ELR (cell line): ENCODE results near the gene CERT1.
"Not testable (repeated sequence)": the region's sequence is repeated elsewhere in the genome, so short reads cannot be mapped to it uniquely, and the experiment has no call there.

Experiments used
- DNase-seq: peaks from one replicate; pipeline ENCODE4 v3.0.0-alpha.2; 2015; ENCODE audit warnings: low read depth

CERT1 gene, protein sequence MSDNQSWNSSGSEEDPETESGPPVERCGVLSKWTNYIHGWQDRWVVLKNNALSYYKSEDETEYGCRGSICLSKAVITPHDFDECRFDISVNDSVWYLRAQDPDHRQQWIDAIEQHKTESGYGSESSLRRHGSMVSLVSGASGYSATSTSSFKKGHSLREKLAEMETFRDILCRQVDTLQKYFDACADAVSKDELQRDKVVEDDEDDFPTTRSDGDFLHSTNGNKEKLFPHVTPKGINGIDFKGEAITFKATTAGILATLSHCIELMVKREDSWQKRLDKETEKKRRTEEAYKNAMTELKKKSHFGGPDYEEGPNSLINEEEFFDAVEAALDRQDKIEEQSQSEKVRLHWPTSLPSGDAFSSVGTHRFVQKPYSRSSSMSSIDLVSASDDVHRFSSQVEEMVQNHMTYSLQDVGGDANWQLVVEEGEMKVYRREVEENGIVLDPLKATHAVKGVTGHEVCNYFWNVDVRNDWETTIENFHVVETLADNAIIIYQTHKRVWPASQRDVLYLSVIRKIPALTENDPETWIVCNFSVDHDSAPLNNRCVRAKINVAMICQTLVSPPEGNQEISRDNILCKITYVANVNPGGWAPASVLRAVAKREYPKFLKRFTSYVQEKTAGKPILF

DNA sequence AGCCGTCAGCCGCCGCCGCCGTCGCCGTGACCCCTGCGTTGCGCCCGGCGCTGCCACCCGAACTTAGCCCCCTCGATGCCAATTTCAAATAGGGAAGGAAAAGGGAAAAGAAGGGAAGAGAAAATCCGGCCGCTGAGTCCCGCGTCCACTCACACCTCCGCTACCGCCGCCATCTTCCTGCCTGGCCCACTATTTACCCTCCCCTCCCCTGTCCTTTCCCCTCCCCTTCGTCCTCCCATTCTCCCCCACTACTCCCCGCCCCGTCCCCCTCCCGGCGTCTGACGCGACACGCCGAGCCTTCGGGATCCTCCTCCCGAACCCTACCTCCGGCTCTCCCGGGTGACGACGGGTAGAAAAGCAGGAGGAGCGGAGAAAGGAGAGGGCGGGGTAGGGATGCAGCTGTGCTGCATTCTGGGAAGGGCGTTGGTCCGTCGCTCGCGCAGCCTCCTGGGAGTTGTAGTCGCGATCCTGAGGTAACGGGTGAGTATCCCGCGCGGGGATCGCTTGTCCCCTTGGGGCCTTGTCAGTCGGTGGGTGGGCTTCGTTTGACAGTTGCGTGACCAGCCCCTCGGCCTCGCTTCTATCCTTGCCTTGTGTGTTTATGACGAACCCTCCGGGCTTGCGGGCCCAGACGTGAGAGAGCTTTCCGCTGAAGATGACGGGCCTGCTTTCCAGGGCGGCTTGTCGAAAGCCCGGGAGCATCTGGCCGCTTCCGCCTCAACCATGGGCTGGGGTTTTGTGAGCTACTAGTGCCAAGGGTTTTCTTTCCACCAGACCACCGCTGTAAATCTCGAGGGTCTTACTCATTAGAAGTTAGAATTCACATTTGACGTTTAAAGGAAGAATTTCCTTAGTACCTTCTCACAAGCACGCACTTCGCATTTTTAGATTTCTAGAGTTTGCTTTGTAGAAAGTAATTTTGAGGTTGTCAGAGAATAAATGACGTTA lies at the start of gene CERT1, which contains the start of gene POLK:
CERT1 (minus strand) TSS at position 195 of the 948 bp plus-strand sequence. CDS start 422 bp downstream, outside the sequence.
POLK (plus strand) TSS at position 457 of the 948 bp plus-strand sequence.
- peak; percentile 99 for DNase-seq

GRCh38 chr5:75560655-75561054 lies 49.2 kb upstream of the CERT1 start:
- DNase-seq, result not testable (repeated sequence)

GRCh38 chr5:75558981-75559632 lies 47.7 kb upstream of the CERT1 start:
- no peak for DNase-seq

DNA sequence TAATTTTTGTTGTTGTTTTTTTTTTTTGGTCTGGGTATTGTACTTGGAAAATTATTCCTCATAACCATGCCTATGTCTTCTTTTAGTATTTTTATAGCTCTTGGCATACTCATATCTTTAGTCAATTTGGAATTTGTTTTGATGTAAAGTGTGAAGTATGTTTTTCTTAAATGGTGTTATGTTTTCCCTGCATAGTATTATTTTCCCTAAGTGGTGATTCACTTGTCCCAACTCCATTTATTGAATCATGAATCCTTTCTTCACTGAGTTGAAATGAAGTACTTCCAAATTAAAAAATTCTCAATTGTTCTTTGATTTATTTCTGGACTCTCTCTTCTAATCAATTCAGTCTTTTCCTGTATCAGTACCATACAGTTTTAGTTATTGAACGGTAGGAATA lies 46.8 kb upstream of the CERT1 start:
- DNase-seq, result no peak

DNA sequence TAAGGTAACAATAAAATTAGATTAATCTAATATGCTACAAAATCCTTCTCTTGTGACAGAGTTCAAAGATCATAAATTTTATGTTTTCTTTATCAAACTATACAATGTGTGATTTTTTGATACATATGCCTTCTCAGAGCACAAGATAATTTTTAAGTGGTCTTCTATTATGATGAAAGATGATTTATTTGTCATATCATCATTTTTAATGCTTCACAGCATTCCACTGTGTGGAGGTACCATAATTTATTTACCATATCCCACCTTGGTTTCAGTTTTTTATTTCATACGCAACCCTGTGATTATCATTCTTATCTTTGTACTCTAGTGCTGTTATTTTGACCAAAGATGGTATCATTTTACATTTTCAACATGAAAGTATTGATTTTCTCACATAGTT lies 41.9 kb upstream of the CERT1 start:
- no peak for DNase-seq

DNA sequence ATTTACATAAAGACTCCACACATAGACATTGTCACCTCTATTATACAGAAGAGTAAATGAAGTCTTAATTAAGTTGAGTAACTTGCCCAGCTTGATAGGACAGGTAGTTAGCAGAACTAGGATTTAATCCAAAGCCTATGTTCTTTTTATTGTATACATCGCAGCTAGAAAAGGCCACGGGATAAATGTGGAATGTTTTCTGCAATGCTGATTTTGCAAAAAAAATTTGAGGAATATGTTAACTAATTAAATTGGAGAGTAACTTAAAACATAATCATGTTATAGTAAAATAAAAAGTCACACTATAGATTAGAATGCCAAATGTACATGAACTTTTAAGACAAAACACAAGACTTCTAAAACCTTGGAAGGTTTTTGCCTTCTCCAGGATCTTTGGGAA lies 41.3 kb upstream of the CERT1 start:
- DNase-seq, result no peak

DNA sequence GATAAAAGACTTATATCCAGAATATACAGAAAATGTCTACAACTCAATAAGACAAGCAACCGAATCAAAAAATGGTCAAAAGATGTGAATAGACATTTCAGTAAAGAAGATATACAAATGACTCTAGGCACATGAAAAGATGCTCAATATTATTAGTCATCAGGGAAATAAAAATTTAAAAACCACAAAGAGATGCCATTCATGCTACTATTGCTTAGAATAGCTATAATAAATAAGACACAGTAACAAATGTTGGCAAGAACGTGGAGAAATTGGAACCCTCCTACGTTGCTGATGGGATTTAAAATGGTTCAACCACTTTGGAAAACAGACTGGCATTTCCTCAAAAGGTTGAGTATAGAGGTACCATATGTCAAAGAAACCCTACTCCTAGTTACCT lies 40.0 kb upstream of the CERT1 start:
- peak; percentile 83 for DNase-seq

GRCh38 chr5:75550597-75550996 lies 39.2 kb upstream of the CERT1 start:
- no peak for DNase-seq

DNA sequence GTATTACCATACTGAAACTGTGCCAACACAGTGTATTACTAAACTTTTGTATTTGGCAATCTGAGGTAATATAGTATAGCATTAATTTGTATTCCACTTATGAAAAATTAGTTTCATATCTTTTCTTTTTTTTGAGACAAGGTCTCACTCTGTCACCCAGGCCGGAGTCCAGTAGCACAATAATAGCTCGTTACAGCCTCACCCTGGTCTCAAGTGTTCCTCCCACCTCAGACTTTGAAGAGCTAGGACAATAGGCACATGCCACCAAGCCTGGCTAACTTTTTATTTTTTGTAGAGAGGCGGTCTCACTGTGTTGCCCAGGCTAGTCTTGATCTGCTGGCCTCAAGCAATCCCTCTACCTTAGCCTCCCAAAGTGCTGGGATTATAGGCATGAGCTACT lies 36.4 kb upstream of the CERT1 start:
- DNase-seq, result no peak

DNA sequence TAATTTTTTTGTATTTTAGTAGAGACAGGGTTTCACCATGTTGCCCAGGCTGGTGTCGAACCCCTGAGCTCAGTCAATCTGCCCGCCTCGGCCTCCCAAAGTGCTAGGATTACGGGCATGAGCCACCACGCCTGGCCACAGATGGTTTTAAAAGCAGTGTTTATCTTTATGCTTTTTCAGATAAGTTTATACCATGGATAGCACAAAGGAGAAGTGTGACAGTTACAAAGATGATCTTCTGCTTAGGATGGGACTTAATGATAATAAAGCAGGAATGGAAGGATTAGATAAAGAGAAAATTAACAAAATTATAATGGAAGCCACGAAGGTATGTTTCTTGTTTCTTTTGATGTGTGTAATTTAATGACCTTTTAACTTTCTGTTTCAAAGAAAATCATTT lies 35.4 kb upstream of the CERT1 start:
- DNase-seq, result no peak

GRCh38 chr5:75545131-75545530 lies 33.7 kb upstream of the CERT1 start:
- no peak for DNase-seq

DNA sequence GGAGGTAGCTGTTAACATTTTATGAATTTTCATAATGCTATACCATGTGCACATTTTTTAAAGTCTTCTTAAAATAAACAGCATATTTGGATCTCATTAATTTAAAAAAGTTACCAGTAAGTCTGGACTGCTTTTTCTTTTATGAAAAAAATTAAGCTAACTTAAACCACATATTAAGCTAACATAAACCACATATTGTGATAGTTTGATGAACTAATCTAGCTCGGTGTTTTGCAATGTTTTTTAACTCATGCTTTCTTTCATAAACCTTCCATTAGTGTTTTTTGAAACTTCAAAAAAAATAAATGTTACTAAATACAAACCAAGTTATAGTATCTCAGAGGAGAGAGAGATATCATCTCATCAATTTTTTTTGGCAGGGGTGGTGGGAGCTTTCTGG lies 26.8 kb upstream of the CERT1 start:
- DNase-seq, result no peak

DNA sequence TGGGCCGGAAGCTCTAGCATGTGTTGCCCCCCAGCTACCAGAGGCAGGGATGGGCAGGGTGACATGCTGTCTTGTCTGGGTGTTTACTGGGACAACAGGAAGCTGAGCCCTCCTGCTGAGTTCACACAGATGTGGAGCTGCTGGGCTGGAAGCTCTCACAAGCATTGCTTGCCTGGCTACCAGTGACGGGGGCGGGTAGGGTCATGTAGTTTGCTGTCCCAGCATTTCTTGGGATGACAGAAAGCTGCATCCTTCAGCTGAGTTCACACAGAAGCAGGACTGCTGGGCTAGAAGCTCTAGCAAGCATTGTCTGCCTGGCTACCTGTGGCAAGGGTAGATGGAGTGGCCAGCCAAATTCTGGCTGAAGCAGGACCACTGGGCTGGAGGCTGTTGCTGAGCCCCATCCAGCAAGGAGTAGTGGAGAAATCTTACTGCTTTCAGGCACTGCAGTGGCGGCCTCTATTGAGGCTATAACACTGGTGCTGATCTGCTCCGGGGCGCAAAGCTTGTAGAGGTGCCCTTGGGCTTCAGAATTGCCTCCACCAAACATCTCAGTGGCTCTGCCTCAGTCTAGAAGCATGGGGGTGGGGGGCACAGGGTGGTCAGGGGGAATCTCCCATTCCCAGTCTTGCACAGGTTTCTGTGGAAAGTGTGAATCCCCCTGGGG lies 25.4 kb upstream of the CERT1 start:
- DNase-seq, result no peak

GRCh38 chr5:75536147-75536546 lies 24.7 kb upstream of the CERT1 start:
- no peak for DNase-seq

GRCh38 chr5:75534734-75535133 lies 23.3 kb upstream of the CERT1 start:
- DNase-seq, result no peak

GRCh38 chr5:75533716-75534115 lies 22.3 kb upstream of the CERT1 start:
- DNase-seq, result peak; percentile 86

DNA sequence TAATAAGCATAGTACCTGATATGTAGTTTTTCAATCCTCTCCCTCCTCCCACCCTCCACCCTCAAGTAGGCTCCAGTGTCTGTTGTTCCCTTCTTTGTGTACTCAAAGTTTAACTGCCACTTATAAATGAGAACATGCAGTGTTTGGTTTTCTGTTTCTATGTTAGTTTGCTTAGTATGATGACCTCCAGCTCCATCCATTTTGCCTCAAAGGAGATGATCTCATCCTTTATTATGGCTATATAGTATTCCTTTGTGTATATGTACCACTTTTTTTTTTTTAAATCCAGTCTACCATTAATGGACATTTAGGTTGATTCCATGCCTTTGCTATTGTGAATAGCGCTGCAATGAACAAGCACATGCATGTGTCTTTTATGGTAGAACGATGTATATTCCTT lies 20.8 kb upstream of the CERT1 start:
- DNase-seq, result no peak

- DNase-seq, result no peak
Observed at GRCh38 chr5:75529185-75529584, 17.8 kb upstream of the CERT1 start.

GRCh38 chr5:75526070-75526469 lies 14.6 kb upstream of the CERT1 start:
- DNase-seq, result no peak

DNA sequence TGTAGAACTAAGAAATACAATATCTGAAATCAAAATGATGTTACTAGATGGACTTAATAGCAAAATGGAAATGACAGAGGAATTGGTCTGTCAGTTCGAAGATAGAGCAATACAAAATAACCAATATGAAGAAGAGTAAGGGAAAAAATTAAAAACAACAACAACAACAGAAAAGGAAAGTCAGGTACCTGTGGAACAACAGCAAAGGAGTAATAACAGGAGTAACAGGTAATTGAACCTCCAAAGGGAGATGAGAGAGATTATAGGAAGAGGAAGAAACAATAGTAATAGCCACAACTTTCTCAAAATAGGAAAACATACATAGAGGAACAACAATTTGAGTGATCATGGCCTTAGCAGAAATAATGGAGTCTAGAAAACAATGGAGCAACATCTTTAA lies 13.9 kb upstream of the CERT1 start:
- no peak for DNase-seq

DNA sequence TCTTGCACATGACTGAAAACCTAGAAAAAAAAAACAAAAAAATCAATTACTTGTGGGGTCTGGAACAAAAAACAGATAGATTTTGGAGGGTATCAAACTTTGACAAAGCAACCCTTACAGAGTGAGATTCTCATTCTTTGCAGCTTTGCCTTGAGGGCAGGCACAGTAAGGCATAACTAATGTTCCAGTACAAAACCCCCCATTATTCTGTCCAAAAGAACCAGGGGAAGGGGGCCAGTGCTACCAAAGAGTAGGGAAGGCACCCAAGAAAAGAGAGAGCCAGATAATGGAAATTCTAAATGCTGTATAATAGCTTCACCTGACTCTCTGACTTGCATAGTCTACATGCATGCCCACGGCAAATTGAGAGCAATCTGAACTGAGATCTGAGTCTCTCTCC lies 13.2 kb upstream of the CERT1 start:
- no peak for DNase-seq
